K562 (cell line): Measurements from ENCODE around the gene ZNF598. TPM values are rescaled to one million over a fixed set of nuclear protein-coding genes. Genes with fewer than 3 reads are reported as not detected.
A peak's percentile ranks its signal among the peaks of the same experiment; 100 is the strongest.

Experiments used
- ELF1 ChIP-seq: fragments of 200-800 bp; sonication (Bioruptor generic); IDR thresholded peaks from 2 replicates; pipeline ENCODE4 v1.6.1; 2016; ENCODE audit warnings: missing genetic modification characterization, missing compliant biosample characterization
- ELF4 ChIP-seq: fragments of 450-650 bp; formaldehyde crosslinking; IDR thresholded peaks from 2 replicates; pipeline ENCODE4 v1.4.0; 2022; ENCODE audit warnings: missing genetic modification characterization
- GABPB2 ChIP-seq: fragments of 250-450 bp; sonication (Bioruptor Pico); conservative IDR thresholded peaks from 2 replicates; pipeline ENCODE4 v1.5.1; 2021; ENCODE audit warnings: mild to moderate bottlenecking
- GMEB1 ChIP-seq: fragments of 250-450 bp; sonication (Bioruptor Pico); IDR thresholded peaks from 2 replicates; pipeline ENCODE4 v1.4.0; 2020; ENCODE audit warnings: mild to moderate bottlenecking
- IFI16 ChIP-seq: fragments of 250-450 bp; sonication (Bioruptor Pico); IDR thresholded peaks from 2 replicates; pipeline ENCODE4 v2.1.2; 2022; ENCODE audit warnings: mild to moderate bottlenecking, inconsistent platforms
- ILF3 ChIP-seq: fragments of 450-650 bp; IDR thresholded peaks from 2 replicates; pipeline ENCODE4 v1.6.1; 2018; ENCODE audit warnings: antibody characterized with exemption, mild to moderate bottlenecking, moderate library complexity, borderline replicate concordance
- JUN ChIP-seq, 2 experiments: sonication (generic) in 1 of 2; formaldehyde crosslinking in 1 of 2; IDR thresholded peaks; 2 replicates each; pipeline versions ENCODE4 v1.6.1 to v1.8.0; 2012 to 2022; ENCODE audit warnings: borderline replicate concordance in 2 of 2, mild to moderate bottlenecking in 2 of 2, improper control_type of control experiment in 1 of 2, low read depth in 1 of 2, low read length in 1 of 2, missing genetic modification reagents in 1 of 2
- KAT8 ChIP-seq: fragments of 450-650 bp; IDR thresholded peaks from 2 replicates; pipeline ENCODE4 v1.6.1; 2016; ENCODE audit warnings: low read depth, mild to moderate bottlenecking
- POLR2AphosphoS2 ChIP-seq: IDR thresholded peaks from 2 replicates; pipeline ENCODE4 v1.6.1; 2012; ENCODE audit warnings: low read length, improper control_type of control experiment
- PTBP1 ChIP-seq: fragments of 200-400 bp; formaldehyde crosslinking; IDR thresholded peaks from 2 replicates; pipeline ENCODE4 v1.6.1; 2017; ENCODE audit warnings: low read depth, low read length
- TFAP4 ChIP-seq: sonication (generic); formaldehyde crosslinking; IDR thresholded peaks from 2 replicates; pipeline ENCODE4 v1.8.0; 2022; ENCODE audit warnings: missing genetic modification reagents, mild to moderate bottlenecking, moderate library complexity, borderline replicate concordance
- U2AF2 ChIP-seq: fragments of 200-400 bp; formaldehyde crosslinking; optimal IDR thresholded peaks from 2 replicates; pipeline ENCODE3; 2017; ENCODE audit warnings: low read depth, mild to moderate bottlenecking, low read length
- ZC3H11A ChIP-seq: IDR thresholded peaks from 2 replicates; pipeline ENCODE4 v1.6.1; 2012; ENCODE audit warnings: low read depth, low read length, improper control_type of control experiment
- ZNF263 ChIP-seq: sonication (generic); formaldehyde crosslinking; IDR thresholded peaks from 2 replicates; pipeline ENCODE4 v1.8.0; 2022; ENCODE audit warnings: mild to moderate bottlenecking, missing genetic modification reagents, borderline replicate concordance
- ZNF318 ChIP-seq, 2 experiments: fragments of 450-650 bp; IDR thresholded peaks; 2 replicates each; pipeline ENCODE4 v1.6.1; 2016; ENCODE audit warnings: mild to moderate bottlenecking in 2 of 2, borderline replicate concordance in 1 of 2, low read depth in 1 of 2, moderate library complexity in 1 of 2
- polyA plus RNA-seq, 8 experiments: library from polyadenylated mRNA; depleted of rRNA in 4 of 8; stranded (reverse) in 5 of 8; unstranded in 3 of 8; fragments of >200 nt; fragmentation: Nextera tagmentation in 2 of 8; fragmentation: Illumina TruSeq in 1 of 8; extraction: Ambion mirVana in 2 of 8; extraction: Trizol in 1 of 8; gene quantifications; 2 replicates each; pipeline versions ENCODE4 v1.2.1 to v1.2.3, GENCODE V29; 2011 to 2014; ENCODE audit warnings: inconsistent platforms in 1 of 8, missing spikeins in 1 of 8
- total RNA-seq, 7 experiments: library from RNA; depleted of rRNA in 6 of 7; stranded (reverse); fragments of >200 nt in 6 of 7; fragmentation: Illumina TruSeq in 2 of 7; extraction: Trizol in 2 of 7; gene quantifications; 2 replicates each; pipeline versions ENCODE4 v1.2.1 to v1.2.3, GENCODE V29; 2011 to 2021; ENCODE audit warnings: low replicate concordance in 1 of 7

The ZNF598 gene
- total and polyA plus RNA-seq, 9 of the 15 experiments (the other 6 are each of a cell fraction or from before 2014, with no cell fraction given), result 0.11 to 115 (median 29.6) TPM

GRCh38 chr16:1991948-1992703 is 17.5 kb downstream of the ZNF598 start (continued):
- no peak for TF ChIP-seq ZNF318 (IDR thresholded peaks at IDR 0.05; ENCODE audit: borderline replicate concordance in 1 of 2, low read depth in 1 of 2)
- TF ChIP-seq TFAP4 (CRISPR knock-in tag), result peak; percentile 39
- peak; percentile 35; the same call in 1 of the 2 replicates for TF ChIP-seq ZNF263
- no peak for TF ChIP-seq KAT8
- TF ChIP-seq ELF1 (tag), result peak; percentile 80
- no peak for TF ChIP-seq GABPB2
- TF ChIP-seq GMEB1 (CRISPR knock-in tag), result 0 out of 2 replicates have a peak, but pooled peaks have one; percentile 47
- TF ChIP-seq ZC3H11A, result no peak
- TF ChIP-seq IFI16 (CRISPR knock-in tag), result no peak
- TF ChIP-seq ILF3, result no peak
- no peak for TF ChIP-seq ELF4 (CRISPR knock-in tag)
- TF ChIP-seq PTBP1, result 0 out of 2 replicates have a peak, but pooled peaks have one; percentile 54
- TF ChIP-seq U2AF2, result no peak
- no peak for TF ChIP-seq POLR2AphosphoS2
- TF ChIP-seq JUN (IDR thresholded peaks at IDR 0.05; ENCODE audit: borderline replicate concordance, low read depth, low read length), result peak; percentile 37; the same call in 1 of the 2 replicates
- peak; percentile 73; the same call in 1 of the 2 replicates for TF ChIP-seq JUN (CRISPR knock-in tag; IDR thresholded peaks at IDR 0.05; ENCODE audit: borderline replicate concordance)
